ENCODE results near the gene SMARCD1. TPM values are rescaled to one million over a fixed set of nuclear protein-coding genes. Genes with fewer than 3 reads are reported as not detected.
A peak's percentile ranks its signal among the peaks of the same experiment; 100 is the strongest.

The SMARCD1 gene
- 10 to 100 TPM in 11 of 12 donors, not detected in 1; 45.4 to 88.5 (median 56.3) TPM for polyA plus RNA-seq (ENCODE audit: insufficient read length in 12 of 12)
- long read RNA-seq, donor 1, partial matches to known transcripts: 11 of 16 reads
- long read RNA-seq, donor 1, other reads (novel, unspliced or antisense): 0 of 16 reads
- long read RNA-seq, donor 2, partial matches to known transcripts: 0 of 4 reads
- long read RNA-seq, donor 2, other reads (novel, unspliced or antisense): 0 of 4 reads
- long read RNA-seq, donor 3, partial matches to known transcripts: 0 of 2 reads
- long read RNA-seq, donor 3, other reads (novel, unspliced or antisense): 0 of 2 reads
- long read RNA-seq, donor 4, partial matches to known transcripts: 0 of 3 reads
- long read RNA-seq, donor 4, other reads (novel, unspliced or antisense): 0 of 3 reads
- long read RNA-seq, donor 5: 0 reads
- long read RNA-seq, donor 6, partial matches to known transcripts: 0 of 2 reads
- long read RNA-seq, donor 6, other reads (novel, unspliced or antisense): 0 of 2 reads
- long read RNA-seq, donor 7, partial matches to known transcripts: 0 of 2 reads
- long read RNA-seq, donor 7, other reads (novel, unspliced or antisense): 0 of 2 reads
- long read RNA-seq, donor 8, partial matches to known transcripts: 0 of 3 reads
- long read RNA-seq, donor 8, other reads (novel, unspliced or antisense): 0 of 3 reads
- long read RNA-seq, donor 9: 0 reads
- long read RNA-seq, donor 10, transcript SMARCD1-202 (13 exons, 3,658 nt): major isoform, 7 of 13 reads
- long read RNA-seq, donor 10, partial matches to known transcripts: 5 of 13 reads
- long read RNA-seq, donor 10, other reads (novel, unspliced or antisense): 0 of 13 reads
- long read RNA-seq, donor 11, partial matches to known transcripts: 0 of 6 reads
- long read RNA-seq, donor 11, other reads (novel, unspliced or antisense): 0 of 6 reads

DNA sequence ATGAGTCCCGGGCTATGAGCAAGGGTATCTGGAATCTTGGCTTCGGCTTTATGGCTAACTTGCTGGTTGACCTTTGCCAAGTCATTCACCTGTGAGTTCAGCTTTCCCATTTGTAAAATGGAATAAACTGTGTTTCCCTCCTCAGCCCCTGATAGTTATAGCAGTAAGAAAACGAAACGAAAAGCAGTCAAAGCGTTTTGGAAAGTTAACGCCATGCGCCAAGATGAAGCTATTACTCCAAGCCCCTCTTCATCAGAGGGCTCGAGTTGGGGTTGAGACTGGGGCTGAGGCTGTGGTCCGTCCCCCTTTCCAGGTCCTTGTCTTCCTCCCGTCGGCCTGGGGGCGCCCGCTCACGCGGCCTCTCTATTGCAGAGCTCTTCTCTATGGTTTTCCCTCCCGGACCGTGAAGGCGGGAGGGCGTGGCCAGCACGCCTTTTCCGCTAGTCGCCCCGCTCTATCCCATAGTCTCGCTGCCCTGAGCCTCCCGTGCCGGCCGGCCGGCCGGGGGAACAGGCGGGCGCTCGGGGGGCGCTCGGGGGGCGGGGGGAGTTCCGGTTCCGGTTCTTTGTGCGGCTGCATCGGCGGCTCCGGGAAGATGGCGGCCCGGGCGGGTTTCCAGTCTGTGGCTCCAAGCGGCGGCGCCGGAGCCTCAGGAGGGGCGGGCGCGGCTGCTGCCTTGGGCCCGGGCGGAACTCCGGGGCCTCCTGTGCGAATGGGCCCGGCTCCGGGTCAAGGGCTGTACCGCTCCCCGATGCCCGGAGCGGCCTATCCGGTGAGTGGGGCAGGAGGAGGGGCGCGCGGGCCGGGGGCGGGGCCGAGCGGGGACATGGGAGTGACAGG, at the start of gene SMARCD1:
SMARCD1 (plus strand) TSS at position 568 of the 840 bp plus-strand sequence; CDS start at position 596, 28 bp downstream.
- DNase-seq: peak; percentile 92

- DNase-seq: no peak
Observed at GRCh38 chr12:50038336-50038735, 46.8 kb upstream of the SMARCD1 start.

DNA sequence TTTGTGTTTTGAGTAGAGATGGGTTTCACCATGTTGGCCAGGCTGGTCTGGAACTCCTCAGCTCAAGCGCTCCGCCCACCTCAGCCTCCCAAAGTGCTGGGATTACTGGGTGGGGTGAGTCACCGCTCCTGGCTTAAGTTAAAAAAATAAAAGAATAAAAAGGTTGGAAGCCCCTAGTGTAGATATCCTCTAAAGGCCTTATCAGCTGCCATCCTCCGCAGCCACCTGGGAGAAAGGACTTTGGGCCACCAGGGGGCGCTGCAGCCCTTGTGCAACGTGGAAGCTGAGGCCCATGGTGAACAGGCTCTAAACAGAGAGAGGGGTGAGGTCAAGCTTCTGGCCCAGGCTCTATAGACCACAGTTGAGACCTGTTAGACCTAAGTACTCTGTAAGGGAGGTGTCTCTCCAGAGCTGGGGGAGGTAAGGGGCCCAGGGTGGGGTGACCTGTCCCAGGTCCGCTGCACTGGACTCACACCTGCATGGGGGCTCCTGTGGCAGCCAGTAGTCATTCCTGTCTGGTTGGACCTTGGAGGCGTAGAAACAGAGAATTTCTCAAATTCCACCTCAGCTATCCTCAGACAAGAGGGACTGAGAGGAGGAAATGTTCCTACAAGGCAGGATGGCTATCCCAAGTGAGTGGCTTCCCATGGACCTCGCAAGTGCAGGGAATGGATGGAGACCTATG, 45.8 kb upstream of the SMARCD1 start:
- peak; percentile 68 for DNase-seq

- DNase-seq: no peak
Observed at GRCh38 chr12:50040657-50041056, 44.5 kb upstream of the SMARCD1 start.

- no peak for DNase-seq
Observed at GRCh38 chr12:50041062-50041860, 43.9 kb upstream of the SMARCD1 start.

GRCh38 chr12:50041962-50042361, 43.2 kb upstream of the SMARCD1 start:
- no peak for DNase-seq

DNA sequence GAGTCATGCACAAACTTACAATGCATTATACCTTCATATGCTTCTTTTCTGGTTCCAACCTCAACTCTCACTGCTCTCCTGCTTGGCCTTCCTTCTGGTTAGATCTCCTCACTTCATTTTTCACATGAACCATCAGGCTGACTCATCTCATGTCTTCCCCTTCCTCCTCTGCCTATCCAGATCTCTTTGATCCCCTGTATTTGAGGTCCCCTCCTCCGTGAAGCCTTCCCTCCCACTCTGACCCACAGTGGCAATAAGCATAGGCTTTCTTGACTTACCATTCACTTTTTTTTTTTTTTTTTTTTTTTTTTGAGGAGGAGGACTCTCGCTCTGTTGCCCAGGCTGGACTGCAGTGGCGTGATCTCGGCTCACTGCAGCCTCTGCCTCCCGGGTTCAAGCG, 42.4 kb upstream of the SMARCD1 start:
- no peak for DNase-seq

GRCh38 chr12:50043308-50043707, 41.8 kb upstream of the SMARCD1 start:
- DNase-seq: no peak

DNA sequence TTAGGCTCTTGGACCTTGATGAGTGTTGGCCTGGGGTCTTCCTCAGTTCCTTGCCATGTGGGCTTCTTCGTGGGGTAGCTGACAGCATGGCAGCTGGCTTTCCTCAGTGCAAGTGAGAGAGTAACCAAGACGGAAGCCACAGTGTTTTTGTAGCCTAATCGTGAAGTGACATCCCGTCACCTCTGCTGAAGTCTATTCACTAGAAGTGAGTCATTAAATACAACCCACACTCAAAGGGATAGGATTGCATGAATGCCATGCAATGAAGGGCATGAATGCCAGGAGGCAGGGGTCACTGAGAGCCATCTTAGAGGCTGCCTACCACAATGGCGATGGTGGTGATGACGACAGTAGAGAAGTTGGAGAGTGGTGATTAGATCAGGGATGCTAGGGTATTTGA, 41.3 kb upstream of the SMARCD1 start:
- no peak for DNase-seq

- DNase-seq: no peak
Observed at GRCh38 chr12:50047693-50048250, 37.4 kb upstream of the SMARCD1 start.

GRCh38 chr12:50049254-50050118, 35.7 kb upstream of the SMARCD1 start:
- no peak for DNase-seq

- no peak for DNase-seq
Observed at GRCh38 chr12:50050119-50050385, 35.1 kb upstream of the SMARCD1 start.

DNA sequence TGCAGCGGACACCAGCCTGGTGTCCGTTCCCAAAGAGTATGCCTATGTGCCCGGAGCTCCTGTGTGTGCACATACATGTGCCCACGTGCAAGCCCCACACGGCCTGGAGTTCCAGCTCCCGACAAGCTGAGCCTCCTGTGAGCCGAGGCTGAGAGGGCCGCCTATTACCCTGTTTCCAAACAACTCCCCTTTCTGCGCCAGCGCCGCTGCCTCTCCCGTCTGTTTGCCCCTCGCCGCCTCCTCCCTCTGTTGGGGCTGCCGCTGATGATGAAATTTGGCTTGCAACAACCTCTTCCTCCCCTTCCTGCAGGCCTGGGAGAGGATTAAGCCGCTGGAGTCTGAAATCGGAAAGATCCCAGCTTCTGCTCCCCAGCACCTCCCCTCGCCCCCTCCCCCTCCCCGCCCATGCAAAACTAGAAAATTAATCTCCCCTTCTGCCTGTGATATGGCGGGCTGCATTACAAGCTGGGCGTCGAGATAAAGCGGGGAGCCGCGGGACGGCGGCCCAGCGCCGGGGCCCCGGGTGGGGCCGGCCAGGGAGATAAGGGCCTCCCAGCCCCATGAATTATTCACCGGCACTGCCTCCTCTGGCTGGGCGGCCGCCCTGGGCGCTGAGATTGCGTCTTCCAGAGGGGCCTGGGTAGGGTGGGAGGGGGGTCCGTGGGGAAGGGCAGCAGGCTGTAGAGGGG, 34.6 kb upstream of the SMARCD1 start:
- peak; percentile 64 for DNase-seq

- DNase-seq: no peak
Observed at GRCh38 chr12:50051101-50051806, 33.9 kb upstream of the SMARCD1 start.

DNA sequence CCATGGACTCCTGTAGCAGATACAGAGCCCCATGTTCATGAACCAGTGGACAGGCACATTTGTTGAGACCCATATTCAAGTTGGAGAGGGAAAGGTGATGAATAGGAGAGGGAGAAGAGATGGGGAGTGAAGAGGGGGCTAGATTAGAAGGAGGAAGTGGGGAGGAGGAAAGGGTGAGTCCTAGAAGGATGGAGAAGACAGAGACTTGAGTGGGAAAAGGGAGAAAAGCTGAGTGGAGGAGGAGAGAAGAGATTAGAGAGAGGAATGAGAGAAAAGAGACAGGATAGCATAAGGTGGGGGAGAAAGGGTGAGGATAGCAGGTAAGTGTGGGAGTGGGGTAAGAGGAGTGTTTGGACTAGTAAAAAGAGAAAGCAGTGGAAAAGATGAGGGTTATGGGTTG, 32.6 kb upstream of the SMARCD1 start:
- DNase-seq: no peak

- DNase-seq: no peak
Observed at GRCh38 chr12:50052964-50053363, 32.2 kb upstream of the SMARCD1 start.

- DNase-seq: no peak
Observed at GRCh38 chr12:50053583-50053982, 31.6 kb upstream of the SMARCD1 start.
